HCT116 (cell line): ENCODE data around the gene RAP1GAP2. TPM values are rescaled to one million over a fixed set of nuclear protein-coding genes. Genes with fewer than 3 reads are reported as not detected.

Experiments
- ATAC-seq: fragments of 200-7000 bp; cut with Tn5 transposase; 2 replicates; pipeline ENCODE4 v1.9.1; 2020; ENCODE audit warnings: mild to moderate bottlenecking, moderate library complexity
- BruUV-seq: library from RNA; stranded (reverse); fragments of 400-500 nt; replicated peaks from 2 replicates; lab custom pipeline; 2021; lab: Mats Ljungman, UMichigan
- CTCF ChIA-PET: fragments of 300-600 bp; sonication (Branson Sonifier 250); formaldehyde crosslinking; loops from one replicate; lab custom pipeline; 2021; ENCODE audit warnings: antibody characterized with exemption; lab: Charles Lee
- POLR2A ChIA-PET: fragments of 300-600, 350-600 bp; sonication (Branson Sonifier 250); formaldehyde crosslinking; loops from one replicate; lab custom pipeline; 2021; ENCODE audit warnings: antibody characterized with exemption; lab: Charles Lee
- RAD21 ChIA-PET, 2 experiments: fragments of 300-600 bp; sonication (Branson Sonifier 250); formaldehyde crosslinking; loops; one replicate each; lab custom pipeline; 2023; ENCODE audit warnings: low total read pairs in 2 of 2; ENCODE audit not compliant: uncharacterized antibody in 2 of 2, unreplicated experiment in 2 of 2, low non-redundant PET in 1 of 2; lab: Charles Lee
- DNase-seq: peaks from one replicate; pipeline ENCODE4 v3.0.0-alpha.2; 2010; ENCODE audit warnings: low read depth, low spot score
- H2AFZ ChIP-seq: fragments of 200-600 bp; shearing (Covaris generic), sonication (generic); 2 replicates; pipeline ENCODE4 v1.6.1; 2017; ENCODE audit warnings: low read depth, mixed run types, mixed read lengths, antibody characterized with exemption, low read length; ENCODE audit not compliant: poor library complexity, severe bottlenecking
- H3K27ac ChIP-seq: 2 replicates; pipeline ENCODE4 v1.5.1; 2012; ENCODE audit warnings: low read depth, low read length
- H3K27me3 ChIP-seq: fragments of 200-600 bp; sonication (generic); 2 replicates; pipeline ENCODE4 v1.6.1; 2016; ENCODE audit warnings: mixed run types, low read length, mixed read lengths; ENCODE audit not compliant: insufficient read depth
- H3K36me3 ChIP-seq, 2 experiments: fragments of 200-500 bp in 1 of 2; fragments of 200-600 bp in 1 of 2; sonication (Bioruptor generic) in 1 of 2; sonication (generic) in 1 of 2; 2 replicates each; pipeline versions ENCODE4 v1.5.1 to v1.6.1; 2014 to 2016; ENCODE audit warnings: low read length in 2 of 2, inconsistent platforms in 1 of 2, mixed read lengths in 1 of 2, mixed run types in 1 of 2; ENCODE audit not compliant: insufficient read depth in 2 of 2, control insufficient read depth in 1 of 2
- H3K4me1 ChIP-seq, 2 experiments: fragments of 200-600 bp in 1 of 2; sonication (generic) in 1 of 2; 2 replicates each; pipeline versions ENCODE4 v1.5.1 to v1.6.1; 2012 to 2017; ENCODE audit warnings: low read length in 2 of 2, inconsistent platforms in 1 of 2, mild to moderate bottlenecking in 1 of 2, mixed read lengths in 1 of 2, mixed run types in 1 of 2, moderate library complexity in 1 of 2; ENCODE audit not compliant: insufficient read depth in 2 of 2, control insufficient read depth in 1 of 2
- H3K4me2 ChIP-seq: fragments of 200-600 bp; sonication (generic); 2 replicates; pipeline ENCODE4 v1.6.1; 2017; ENCODE audit warnings: mixed run types, low read length, mixed read lengths
- H3K4me3 ChIP-seq, 2 experiments: fragments of 200-600 bp in 1 of 2; sonication (generic) in 1 of 2; replicated peaks in 1 of 2; 2 replicates each; pipeline ENCODE4 v1.5.1; 2011 to 2016; ENCODE audit warnings: low read length in 2 of 2, control low read depth in 1 of 2, low read depth in 1 of 2, mild to moderate bottlenecking in 1 of 2, mixed read lengths in 1 of 2, mixed run types in 1 of 2
- H3K79me2 ChIP-seq: fragments of 200-600 bp; sonication (generic); 2 replicates; pipeline ENCODE4 v1.6.1; 2017; ENCODE audit warnings: mild to moderate bottlenecking, mixed run types, low read length, moderate library complexity, mixed read lengths; ENCODE audit not compliant: insufficient read depth
- H3K9ac ChIP-seq: fragments of 200-600 bp; sonication (generic); 2 replicates; pipeline ENCODE4 v1.6.1; 2016; ENCODE audit warnings: low read length, mixed read lengths
- H3K9me2 ChIP-seq: fragments of 200-600 bp; sonication (generic), shearing (Covaris generic); 2 replicates; pipeline ENCODE4 v1.6.1; 2017; ENCODE audit warnings: mixed run types, mild to moderate bottlenecking, moderate library complexity; ENCODE audit not compliant: insufficient read depth
- H3K9me3 ChIP-seq, 2 experiments: fragments of 200-500 bp in 1 of 2; fragments of 200-600 bp in 1 of 2; sonication (Bioruptor generic) in 1 of 2; sonication (generic) in 1 of 2; 2 replicates each; pipeline ENCODE4 v1.6.1; 2014 to 2017; ENCODE audit warnings: low read length in 2 of 2, mixed read lengths in 2 of 2, inconsistent platforms in 1 of 2, low read depth in 1 of 2, mild to moderate bottlenecking in 1 of 2, mixed run types in 1 of 2, moderate library complexity in 1 of 2; ENCODE audit not compliant: control insufficient read depth in 1 of 2, insufficient read depth in 1 of 2
- H4K20me1 ChIP-seq: fragments of 200-600 bp; sonication (generic), shearing (Covaris generic); 2 replicates; pipeline ENCODE4 v1.6.1; 2017; ENCODE audit warnings: mixed run types, mild to moderate bottlenecking, moderate library complexity; ENCODE audit not compliant: insufficient read depth
- CEBPB ChIP-seq: IDR thresholded peaks from 2 replicates; pipeline ENCODE4 v1.6.1; 2012; ENCODE audit warnings: low read depth
- EGR1 ChIP-seq: IDR thresholded peaks from 2 replicates; pipeline ENCODE4 v1.6.1; 2012; ENCODE audit warnings: low read depth
- EZH2 ChIP-seq: fragments of 200-600 bp; sonication (generic); IDR thresholded peaks from 2 replicates; pipeline ENCODE4 v1.6.1; 2017; ENCODE audit warnings: antibody characterized with exemption, mixed run types
- FOSL1 ChIP-seq: IDR thresholded peaks from 2 replicates; pipeline ENCODE4 v1.6.1; 2012; ENCODE audit warnings: low read depth
- JUND ChIP-seq: IDR thresholded peaks from 2 replicates; pipeline ENCODE4 v1.6.1; 2012
- POLR2A ChIP-seq: IDR thresholded peaks from 2 replicates; pipeline ENCODE4 v1.7.0; 2011; ENCODE audit warnings: borderline replicate concordance; ENCODE audit not compliant: insufficient read depth, insufficient read length; ENCODE audit errors: extremely low read depth
- POLR2AphosphoS5 ChIP-seq: IDR thresholded peaks from 2 replicates; pipeline ENCODE4 v1.6.1; 2011; ENCODE audit warnings: mild to moderate bottlenecking, low read depth, low read length, moderate library complexity
- RAD21 ChIP-seq: IDR thresholded peaks from 2 replicates; pipeline ENCODE4 v1.6.1; 2012; ENCODE audit warnings: low read depth, mild to moderate bottlenecking
- SIN3A ChIP-seq: IDR thresholded peaks from 2 replicates; pipeline ENCODE4 v1.6.1; 2012; ENCODE audit warnings: low read depth
- SP1 ChIP-seq: IDR thresholded peaks from 2 replicates; pipeline ENCODE4 v1.6.1; 2012; ENCODE audit warnings: low read depth
- SRF ChIP-seq: IDR thresholded peaks from 2 replicates; pipeline ENCODE4 v1.6.1; 2012; ENCODE audit warnings: low read depth
- TCF7L2 ChIP-seq: IDR thresholded peaks from 2 replicates; pipeline ENCODE4 v1.7.0; 2011; ENCODE audit warnings: borderline replicate concordance, inconsistent platforms; ENCODE audit not compliant: insufficient read depth, insufficient read length; ENCODE audit errors: extremely low read depth
- YY1 ChIP-seq: IDR thresholded peaks from 2 replicates; pipeline ENCODE4 v1.6.1; 2011; ENCODE audit warnings: low read length, low read depth, moderate library complexity, mild to moderate bottlenecking; ENCODE audit not compliant: insufficient replicate concordance; ENCODE audit errors: extremely low read depth
- ZFX ChIP-seq: fragments of 450-650 bp; IDR thresholded peaks from 2 replicates; pipeline ENCODE4 v1.6.1; 2017
- ZNF274 ChIP-seq: fragments of 200-500 bp; sonication (Bioruptor generic); IDR thresholded peaks from 2 replicates; pipeline ENCODE4 v1.6.1; 2014; ENCODE audit warnings: mild to moderate bottlenecking, low read depth, low read length, inconsistent platforms
- intact Hi-C: fragments of 100-400 bp; cut with micrococcal nuclease; formaldehyde crosslinking; loops from 2 replicates; pipeline ENCODE4 v1.10.0; 2022
- total RNA-seq: library from RNA; stranded (reverse); gene quantifications from one replicate; pipeline ENCODE4 v1.2.1, GENCODE V29; 2021; ENCODE audit not compliant: unreplicated experiment
- TF ChIP-seq, protein P1 (sequence below): IDR thresholded peaks from 2 replicates; pipeline ENCODE4 v1.6.1; 2012
- TF ChIP-seq, protein P2 (sequence below): IDR thresholded peaks from 2 replicates; pipeline ENCODE4 v1.6.1; 2012
- TF ChIP-seq, protein P3 (sequence below), 3 experiments: fragments of 200-600 bp in 1 of 3; sonication (generic) in 1 of 3; IDR thresholded peaks in 2 of 3; conservative IDR thresholded peaks in 1 of 3; 2 replicates each; pipeline ENCODE4 v1.5.1; 2012 to 2017; ENCODE audit warnings: low read depth in 2 of 3, low read length in 2 of 3, antibody characterized with exemption in 1 of 3, borderline replicate concordance in 1 of 3, control low read depth in 1 of 3, mild to moderate bottlenecking in 1 of 3, mixed read lengths in 1 of 3, mixed run types in 1 of 3, moderate library complexity in 1 of 3; ENCODE audit not compliant: insufficient read depth in 1 of 3
- TF ChIP-seq, protein P4 (sequence below): IDR thresholded peaks from 2 replicates; pipeline ENCODE4 v1.6.1; 2011; ENCODE audit warnings: mild to moderate bottlenecking, low read length, moderate library complexity; ENCODE audit not compliant: insufficient replicate concordance; ENCODE audit errors: extremely low read depth
- TF ChIP-seq, protein P5 (sequence below): IDR thresholded peaks from 2 replicates; pipeline ENCODE4 v1.6.1; 2012; ENCODE audit warnings: low read depth

Gene RAP1GAP2
- total RNA-seq, 1 experiment from 2014 or later, result 54.6 TPM

DNA sequence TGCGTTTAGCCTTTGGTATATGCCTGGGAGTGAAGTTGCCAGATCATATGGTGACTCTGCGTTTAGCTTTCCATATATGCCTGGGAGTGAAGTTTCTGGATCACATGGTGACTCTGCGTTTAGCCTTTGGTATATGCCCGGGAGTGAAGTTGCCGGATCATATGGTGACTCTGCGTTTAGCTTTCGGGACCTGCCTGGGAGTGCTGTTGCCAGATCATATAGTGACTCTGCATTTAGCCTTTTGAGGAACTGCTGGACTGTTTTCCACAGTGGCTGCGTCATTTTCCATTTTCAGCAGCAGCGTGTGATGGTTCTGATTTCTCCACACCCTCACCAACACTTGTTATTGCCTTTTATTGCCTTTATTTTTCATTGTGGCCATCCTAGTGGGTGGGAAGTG, 194.2 kb downstream of the RAP1GAP2 start:
- H3K4me3 ChIP-seq, result no peak overlapping the region
- intact Hi-C loops, result no loop called here
- H3K27ac ChIP-seq, result no peak overlapping the region
- H3K9ac ChIP-seq, result no peak overlapping the region
- ATAC-seq, result no peak
- no peaks in the 10 kb centered on the region for H3K9me2 ChIP-seq
- H3K4me1 ChIP-seq, result no peaks in the 10 kb centered on the region
- no peaks in the 10 kb centered on the region for H3K27me3 ChIP-seq
- no TSS peak for BruUV-seq
- H3K79me2 ChIP-seq, result peaks cover 6% of the 10 kb centered on the region; the same call in 1 of the 2 replicates
- no peaks in the 10 kb centered on the region for H3K9me3 ChIP-seq
- no peak overlapping the region for H2AFZ ChIP-seq
- no peak for DNase-seq
- H3K4me2 ChIP-seq, result no peak overlapping the region
- peaks cover 5% of the 10 kb centered on the region; the same call in 1 of the 2 replicates for H4K20me1 ChIP-seq
- CTCF ChIA-PET, result no interaction called here
- RAD21 ChIA-PET, result no interaction called here
- POLR2A ChIA-PET, result no interaction called here
- peaks cover 20 to 21% of the 10 kb centered on the region in 2 experiments for H3K36me3 ChIP-seq
- TF ChIP-seq RAD21 (no peak), SRF (no peak), ZFX (no peak), FOSL1 (no peak), POLR2A (no peak), EZH2 (no peak), YY1 (no peak), POLR2AphosphoS5 (no peak), SIN3A (no peak), SP1 (no peak), TCF7L2 (no peak), CEBPB (no peak), ZNF274 (no peak), JUND (no peak), EGR1 (no peak)
- TF ChIP-seq, protein P1, sequence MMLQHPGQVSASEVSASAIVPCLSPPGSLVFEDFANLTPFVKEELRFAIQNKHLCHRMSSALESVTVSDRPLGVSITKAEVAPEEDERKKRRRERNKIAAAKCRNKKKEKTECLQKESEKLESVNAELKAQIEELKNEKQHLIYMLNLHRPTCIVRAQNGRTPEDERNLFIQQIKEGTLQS, result no peak
- TF ChIP-seq, protein P2, sequence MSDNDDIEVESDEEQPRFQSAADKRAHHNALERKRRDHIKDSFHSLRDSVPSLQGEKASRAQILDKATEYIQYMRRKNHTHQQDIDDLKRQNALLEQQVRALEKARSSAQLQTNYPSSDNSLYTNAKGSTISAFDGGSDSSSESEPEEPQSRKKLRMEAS, result no peak
- TF ChIP-seq, protein P3, sequence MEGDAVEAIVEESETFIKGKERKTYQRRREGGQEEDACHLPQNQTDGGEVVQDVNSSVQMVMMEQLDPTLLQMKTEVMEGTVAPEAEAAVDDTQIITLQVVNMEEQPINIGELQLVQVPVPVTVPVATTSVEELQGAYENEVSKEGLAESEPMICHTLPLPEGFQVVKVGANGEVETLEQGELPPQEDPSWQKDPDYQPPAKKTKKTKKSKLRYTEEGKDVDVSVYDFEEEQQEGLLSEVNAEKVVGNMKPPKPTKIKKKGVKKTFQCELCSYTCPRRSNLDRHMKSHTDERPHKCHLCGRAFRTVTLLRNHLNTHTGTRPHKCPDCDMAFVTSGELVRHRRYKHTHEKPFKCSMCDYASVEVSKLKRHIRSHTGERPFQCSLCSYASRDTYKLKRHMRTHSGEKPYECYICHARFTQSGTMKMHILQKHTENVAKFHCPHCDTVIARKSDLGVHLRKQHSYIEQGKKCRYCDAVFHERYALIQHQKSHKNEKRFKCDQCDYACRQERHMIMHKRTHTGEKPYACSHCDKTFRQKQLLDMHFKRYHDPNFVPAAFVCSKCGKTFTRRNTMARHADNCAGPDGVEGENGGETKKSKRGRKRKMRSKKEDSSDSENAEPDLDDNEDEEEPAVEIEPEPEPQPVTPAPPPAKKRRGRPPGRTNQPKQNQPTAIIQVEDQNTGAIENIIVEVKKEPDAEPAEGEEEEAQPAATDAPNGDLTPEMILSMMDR (IDR thresholded peaks at IDR 0.05 in 2 of 3, conservative IDR thresholded peaks at IDR 0.05 in 1 of 3; ENCODE audit: borderline replicate concordance in 1 of 3, insufficient read depth in 1 of 3, low read depth in 2 of 3, low read length in 2 of 3), result no peak
- TF ChIP-seq, protein P4, sequence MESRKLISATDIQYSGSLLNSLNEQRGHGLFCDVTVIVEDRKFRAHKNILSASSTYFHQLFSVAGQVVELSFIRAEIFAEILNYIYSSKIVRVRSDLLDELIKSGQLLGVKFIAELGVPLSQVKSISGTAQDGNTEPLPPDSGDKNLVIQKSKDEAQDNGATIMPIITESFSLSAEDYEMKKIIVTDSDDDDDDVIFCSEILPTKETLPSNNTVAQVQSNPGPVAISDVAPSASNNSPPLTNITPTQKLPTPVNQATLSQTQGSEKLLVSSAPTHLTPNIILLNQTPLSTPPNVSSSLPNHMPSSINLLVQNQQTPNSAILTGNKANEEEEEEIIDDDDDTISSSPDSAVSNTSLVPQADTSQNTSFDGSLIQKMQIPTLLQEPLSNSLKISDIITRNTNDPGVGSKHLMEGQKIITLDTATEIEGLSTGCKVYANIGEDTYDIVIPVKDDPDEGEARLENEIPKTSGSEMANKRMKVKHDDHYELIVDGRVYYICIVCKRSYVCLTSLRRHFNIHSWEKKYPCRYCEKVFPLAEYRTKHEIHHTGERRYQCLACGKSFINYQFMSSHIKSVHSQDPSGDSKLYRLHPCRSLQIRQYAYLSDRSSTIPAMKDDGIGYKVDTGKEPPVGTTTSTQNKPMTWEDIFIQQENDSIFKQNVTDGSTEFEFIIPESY, result no peak
- TF ChIP-seq, protein P5, sequence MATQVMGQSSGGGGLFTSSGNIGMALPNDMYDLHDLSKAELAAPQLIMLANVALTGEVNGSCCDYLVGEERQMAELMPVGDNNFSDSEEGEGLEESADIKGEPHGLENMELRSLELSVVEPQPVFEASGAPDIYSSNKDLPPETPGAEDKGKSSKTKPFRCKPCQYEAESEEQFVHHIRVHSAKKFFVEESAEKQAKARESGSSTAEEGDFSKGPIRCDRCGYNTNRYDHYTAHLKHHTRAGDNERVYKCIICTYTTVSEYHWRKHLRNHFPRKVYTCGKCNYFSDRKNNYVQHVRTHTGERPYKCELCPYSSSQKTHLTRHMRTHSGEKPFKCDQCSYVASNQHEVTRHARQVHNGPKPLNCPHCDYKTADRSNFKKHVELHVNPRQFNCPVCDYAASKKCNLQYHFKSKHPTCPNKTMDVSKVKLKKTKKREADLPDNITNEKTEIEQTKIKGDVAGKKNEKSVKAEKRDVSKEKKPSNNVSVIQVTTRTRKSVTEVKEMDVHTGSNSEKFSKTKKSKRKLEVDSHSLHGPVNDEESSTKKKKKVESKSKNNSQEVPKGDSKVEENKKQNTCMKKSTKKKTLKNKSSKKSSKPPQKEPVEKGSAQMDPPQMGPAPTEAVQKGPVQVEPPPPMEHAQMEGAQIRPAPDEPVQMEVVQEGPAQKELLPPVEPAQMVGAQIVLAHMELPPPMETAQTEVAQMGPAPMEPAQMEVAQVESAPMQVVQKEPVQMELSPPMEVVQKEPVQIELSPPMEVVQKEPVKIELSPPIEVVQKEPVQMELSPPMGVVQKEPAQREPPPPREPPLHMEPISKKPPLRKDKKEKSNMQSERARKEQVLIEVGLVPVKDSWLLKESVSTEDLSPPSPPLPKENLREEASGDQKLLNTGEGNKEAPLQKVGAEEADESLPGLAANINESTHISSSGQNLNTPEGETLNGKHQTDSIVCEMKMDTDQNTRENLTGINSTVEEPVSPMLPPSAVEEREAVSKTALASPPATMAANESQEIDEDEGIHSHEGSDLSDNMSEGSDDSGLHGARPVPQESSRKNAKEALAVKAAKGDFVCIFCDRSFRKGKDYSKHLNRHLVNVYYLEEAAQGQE, result no peak
